Mesodermal cell (in vitro differentiated cells): Measurements from ENCODE around the gene EHMT1.

Experiments
- H3K27ac ChIP-seq: 2 replicates; pipeline ENCODE4 v1.7.0; 2013; ENCODE audit warnings: mild to moderate bottlenecking, low read depth, low read length, moderate library complexity; ENCODE audit not compliant: severe bottlenecking
- H3K36me3 ChIP-seq: 2 replicates; pipeline ENCODE4 v1.7.1; 2013; ENCODE audit warnings: mild to moderate bottlenecking, low read length, moderate library complexity; ENCODE audit not compliant: control insufficient read depth, insufficient read depth
- H3K4me1 ChIP-seq: one replicate; pipeline ENCODE4 v1.7.1; 2013; ENCODE audit warnings: mild to moderate bottlenecking, low read length; ENCODE audit not compliant: insufficient read depth, control insufficient read depth, poor library complexity, severe bottlenecking
- H3K4me3 ChIP-seq: 2 replicates; pipeline ENCODE4 v1.7.0; 2013; ENCODE audit warnings: low read length, control low read depth, mild to moderate bottlenecking; ENCODE audit not compliant: insufficient read depth, poor library complexity, severe bottlenecking; ENCODE audit errors: extremely low read depth
- H3K9me3 ChIP-seq: 2 replicates; pipeline ENCODE4 v1.7.1; 2013; ENCODE audit warnings: mild to moderate bottlenecking, low read length, moderate library complexity; ENCODE audit not compliant: control insufficient read depth
- WGBS, 2 experiments: methylation state at CpG; one replicate each; pipeline ENCODE4 v1.1.5; 2013; ENCODE audit warnings: missing lambda C conversion rate in 2 of 2; ENCODE audit not compliant: insufficient coverage in 2 of 2; 5-methylcytosine and 5-hydroxymethylcytosine counted together

EHMT1 gene

GRCh38 chr9:137811283-137811870 is 192.6 kb downstream of the EHMT1 start:
- 91 to 95% methylated on average over 29 to 30 of the region's 30 CpGs for WGBS, 2 experiments
- Histone ChIP-seq H3K27ac (no peak overlapping the region), H3K4me3 (no peak overlapping the region), H3K4me1 (no peaks in the 10 kb centered on the region), H3K9me3 (no peaks in the 10 kb centered on the region), H3K36me3 (peaks cover 62% of the 10 kb centered on the region)

- WGBS, 2 experiments, result 94 to 98% methylated on average over 3 to 7 of the region's 9 CpGs
- no peak overlapping the region for H3K4me3 ChIP-seq
- peaks cover 2% of the 10 kb centered on the region for H3K9me3 ChIP-seq
- H3K27ac ChIP-seq, result no peak overlapping the region
- no peaks in the 10 kb centered on the region for H3K4me1 ChIP-seq
- peaks cover 68% of the 10 kb centered on the region for H3K36me3 ChIP-seq
These were observed 193.7 kb downstream of the EHMT1 start for GRCh38 chr9:137812356-137813023.

- no peak overlapping the region for H3K27ac ChIP-seq
- H3K4me3 ChIP-seq, result no peak overlapping the region
- WGBS, 2 experiments, result 94 to 98% methylated on average over 19 of the region's 19 CpGs
- H3K4me1 ChIP-seq, result no peaks in the 10 kb centered on the region
- peaks cover 69% of the 10 kb centered on the region for H3K36me3 ChIP-seq
- H3K9me3 ChIP-seq, result peaks cover 6% of the 10 kb centered on the region
These were observed 194.4 kb downstream of the EHMT1 start for GRCh38 chr9:137813167-137813566.

- Histone ChIP-seq H3K36me3 (peaks cover 66% of the 10 kb centered on the region), H3K27ac (no peak overlapping the region), H3K9me3 (peaks cover 6% of the 10 kb centered on the region), H3K4me1 (no peaks in the 10 kb centered on the region), H3K4me3 (no peak overlapping the region)
- WGBS, 2 experiments, result 97 to 98% methylated on average over 14 to 20 of the region's 26 CpGs
These were observed 195.0 kb downstream of the EHMT1 start for GRCh38 chr9:137813651-137814415.

GRCh38 chr9:137814436-137814835 is 195.6 kb downstream of the EHMT1 start:
- Histone ChIP-seq H3K9me3 (peaks cover 6% of the 10 kb centered on the region), H3K4me3 (no peak overlapping the region), H3K4me1 (no peaks in the 10 kb centered on the region), H3K27ac (no peak overlapping the region), H3K36me3 (peaks cover 68% of the 10 kb centered on the region)
- 95 to 99% methylated on average over 22 to 23 of the region's 23 CpGs for WGBS, 2 experiments

- H3K36me3 ChIP-seq, result peaks cover 72% of the 10 kb centered on the region
These were observed 196.0 kb downstream of the EHMT1 start for GRCh38 chr9:137814841-137815240.

GRCh38 chr9:137815256-137816255 is 196.8 kb downstream of the EHMT1 start:
- no peak overlapping the region for H3K4me3 ChIP-seq
- peaks cover 79% of the 10 kb centered on the region for H3K36me3 ChIP-seq
- no peak overlapping the region for H3K27ac ChIP-seq
- peaks cover 6% of the 10 kb centered on the region for H3K9me3 ChIP-seq
- WGBS, 2 experiments, result 95 to 97% methylated on average over 24 to 29 of the region's 30 CpGs
- H3K4me1 ChIP-seq, result no peaks in the 10 kb centered on the region

More at GRCh38 chr9:137814841-137815240, 196.0 kb downstream of the EHMT1 start:
- H3K9me3 ChIP-seq, result peaks cover 6% of the 10 kb centered on the region
- H3K4me1 ChIP-seq, result no peaks in the 10 kb centered on the region
- WGBS, 2 experiments, result 95 to 97% methylated on average over 10 to 11 of the region's 11 CpGs
- no peak overlapping the region for H3K4me3 ChIP-seq
- no peak overlapping the region for H3K27ac ChIP-seq

GRCh38 chr9:137816531-137817235 is 197.9 kb downstream of the EHMT1 start:
- Histone ChIP-seq H3K9me3 (peaks cover 6% of the 10 kb centered on the region), H3K36me3 (peaks cover 84% of the 10 kb centered on the region), H3K4me3 (no peak overlapping the region), H3K27ac (no peak overlapping the region), H3K4me1 (no peaks in the 10 kb centered on the region)
- WGBS, 2 experiments, result 96 to 97% methylated on average over 20 of the region's 22 CpGs

- Histone ChIP-seq H3K27ac (no peak overlapping the region), H3K4me1 (no peaks in the 10 kb centered on the region), H3K9me3 (peaks cover 6% of the 10 kb centered on the region), H3K4me3 (no peak overlapping the region), H3K36me3 (peaks cover 83% of the 10 kb centered on the region)
- 97% methylated on average over 31 to 34 of the region's 35 CpGs for WGBS, 2 experiments
These were observed 198.7 kb downstream of the EHMT1 start for GRCh38 chr9:137817236-137818200.
